ENCODE data around the gene RUFY1. TPM values are rescaled to one million over a fixed set of nuclear protein-coding genes. Genes with fewer than 3 reads are reported as not detected.

The RUFY1 gene
- total and polyA plus RNA-seq, 9 of the 15 experiments (the other 6 are each of a cell fraction or from before 2014, with no cell fraction given), result 5.0 to 41.7 (median 29.6) TPM

GRCh38 chr5:179530069-179530998, 20.0 kb upstream of the RUFY1 start (continued):
- TF ChIP-seq MGA (IDR thresholded peaks at IDR 0.05) (peak; percentile 91), L3MBTL2 (IDR thresholded peaks at IDR 0.05) (peak; percentile 95), UBTF (IDR thresholded peaks at IDR 0.05; ENCODE audit: borderline replicate concordance in 1 of 2, low read depth in 2 of 2, low read length in 2 of 2) (peak in 1 of 2 experiments; percentile 89; a peak in 2 of 4 replicates), SREBF2 (CRISPR knock-in tag; IDR thresholded peaks at IDR 0.05) (no peak)
